Activated CD4-positive, alpha-beta T cell treated with anti-CD3 and anti-CD28 coated beads, Interleukin-2, amount 50 U/mL, for 4 hours (primary cell): ENCODE data around the gene ZNF557.

Experiments
- DNase-seq, 2 experiments: peaks; one replicate each; pipeline ENCODE4 v3.0.0-alpha.2; 2020

The ZNF557 gene

DNA sequence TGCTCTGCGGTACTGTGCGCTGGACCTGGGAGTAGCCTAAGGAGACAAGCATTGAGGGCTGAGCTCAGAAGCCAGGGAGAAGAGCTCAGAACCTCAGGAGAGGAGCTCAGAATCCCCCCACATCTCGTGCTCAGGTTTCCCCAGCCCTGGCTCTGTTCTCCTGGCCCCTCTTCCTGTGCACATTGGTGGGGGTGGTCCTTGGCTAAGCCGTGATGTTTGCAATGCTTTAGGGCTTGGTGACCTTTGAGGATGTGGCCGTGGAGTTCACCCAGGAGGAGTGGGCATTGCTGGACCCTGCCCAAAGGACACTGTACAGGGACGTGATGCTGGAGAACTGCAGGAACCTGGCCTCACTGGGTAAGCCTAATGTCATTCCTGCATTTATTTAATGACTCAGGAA lies 6.6 kb downstream of the ZNF557 start:
- DNase-seq: no peak

DNA sequence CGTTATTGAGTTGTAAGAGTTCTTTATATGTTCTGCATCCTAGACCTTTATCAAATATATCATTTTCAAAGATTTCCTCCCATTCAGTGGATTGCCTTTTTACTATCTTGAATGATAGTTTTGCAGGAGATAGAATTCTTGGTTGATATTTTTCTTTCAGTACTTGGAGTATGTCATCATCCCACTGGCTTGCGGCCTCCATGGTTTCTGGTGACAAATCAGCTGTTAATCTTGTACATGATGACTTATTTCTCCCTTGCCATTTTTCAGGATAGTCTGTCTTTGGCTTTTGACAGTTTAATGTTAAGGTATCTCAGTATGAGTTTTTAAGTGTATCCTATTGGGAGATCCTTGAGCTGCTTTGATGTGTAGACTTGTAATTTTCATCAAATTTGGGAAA lies 8.5 kb downstream of the ZNF557 start:
- DNase-seq: no peak

DNA sequence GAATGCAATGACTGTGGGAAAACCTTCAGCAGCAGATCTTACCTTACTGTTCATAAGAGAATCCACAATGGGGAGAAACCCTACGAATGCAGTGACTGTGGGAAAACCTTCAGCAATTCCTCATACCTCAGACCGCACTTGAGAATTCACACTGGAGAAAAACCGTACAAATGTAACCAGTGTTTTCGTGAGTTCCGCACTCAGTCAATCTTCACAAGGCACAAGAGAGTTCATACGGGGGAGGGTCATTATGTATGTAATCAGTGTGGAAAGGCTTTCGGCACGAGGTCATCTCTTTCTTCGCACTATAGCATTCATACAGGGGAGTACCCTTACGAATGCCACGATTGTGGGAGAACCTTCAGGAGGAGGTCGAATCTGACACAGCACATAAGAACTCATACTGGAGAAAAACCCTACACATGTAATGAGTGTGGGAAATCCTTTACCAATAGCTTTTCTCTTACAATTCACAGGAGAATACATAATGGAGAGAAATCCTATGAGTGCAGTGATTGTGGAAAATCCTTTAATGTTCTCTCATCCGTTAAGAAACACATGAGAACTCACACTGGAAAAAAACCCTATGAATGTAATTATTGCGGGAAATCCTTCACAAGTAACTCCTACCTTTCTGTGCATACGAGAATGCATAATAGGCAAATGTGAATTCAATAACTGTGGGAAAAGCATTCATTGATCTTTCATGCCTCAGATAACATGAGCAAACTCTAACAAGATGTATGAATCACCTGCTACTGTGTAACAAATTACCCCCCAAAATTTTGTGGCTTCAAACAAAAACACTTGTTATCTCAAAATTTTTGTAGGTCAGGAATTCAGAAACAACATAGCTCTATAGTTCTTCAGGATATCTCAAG lies 13.8 kb downstream of the ZNF557 start:
- DNase-seq: no peak

DNA sequence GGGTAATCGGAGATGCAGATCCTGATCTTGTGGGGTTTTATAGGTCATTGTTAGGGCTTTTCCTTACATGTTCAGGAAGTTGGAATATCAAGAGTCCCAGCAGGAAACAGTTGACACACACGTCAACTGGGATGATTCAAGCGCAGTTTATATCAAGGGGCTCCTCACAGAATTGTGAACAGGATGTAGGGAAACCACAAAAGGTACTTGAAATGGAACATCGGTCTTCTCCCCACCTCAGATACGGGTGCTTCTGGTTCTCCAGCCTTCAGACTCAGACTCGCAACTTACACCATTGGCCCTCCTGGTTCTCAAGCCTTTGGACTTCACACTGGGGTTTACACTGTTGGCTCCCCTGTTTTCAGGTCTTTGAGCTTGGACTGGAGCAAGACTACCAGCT lies 19.5 kb downstream of the ZNF557 start:
- DNase-seq: no peak

DNA sequence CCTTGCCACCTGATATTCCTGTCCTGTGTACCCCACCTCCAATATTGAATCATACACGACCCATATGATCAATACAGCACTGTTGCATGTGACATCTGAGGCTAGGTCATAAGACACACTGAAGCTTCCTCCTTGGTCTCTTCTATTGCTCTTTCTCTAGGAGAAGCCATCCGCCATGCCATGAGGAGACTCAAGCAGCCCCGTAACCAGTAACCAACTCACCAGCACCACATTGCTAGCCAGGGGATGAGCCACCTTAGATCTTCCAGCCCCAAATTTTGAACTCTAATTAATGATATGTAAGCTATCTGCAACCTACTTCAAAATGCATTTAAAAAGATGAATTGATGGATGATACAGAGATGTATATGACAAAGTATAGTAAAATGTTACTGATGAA lies 28.6 kb downstream of the ZNF557 start:
- no peak for DNase-seq

DNA sequence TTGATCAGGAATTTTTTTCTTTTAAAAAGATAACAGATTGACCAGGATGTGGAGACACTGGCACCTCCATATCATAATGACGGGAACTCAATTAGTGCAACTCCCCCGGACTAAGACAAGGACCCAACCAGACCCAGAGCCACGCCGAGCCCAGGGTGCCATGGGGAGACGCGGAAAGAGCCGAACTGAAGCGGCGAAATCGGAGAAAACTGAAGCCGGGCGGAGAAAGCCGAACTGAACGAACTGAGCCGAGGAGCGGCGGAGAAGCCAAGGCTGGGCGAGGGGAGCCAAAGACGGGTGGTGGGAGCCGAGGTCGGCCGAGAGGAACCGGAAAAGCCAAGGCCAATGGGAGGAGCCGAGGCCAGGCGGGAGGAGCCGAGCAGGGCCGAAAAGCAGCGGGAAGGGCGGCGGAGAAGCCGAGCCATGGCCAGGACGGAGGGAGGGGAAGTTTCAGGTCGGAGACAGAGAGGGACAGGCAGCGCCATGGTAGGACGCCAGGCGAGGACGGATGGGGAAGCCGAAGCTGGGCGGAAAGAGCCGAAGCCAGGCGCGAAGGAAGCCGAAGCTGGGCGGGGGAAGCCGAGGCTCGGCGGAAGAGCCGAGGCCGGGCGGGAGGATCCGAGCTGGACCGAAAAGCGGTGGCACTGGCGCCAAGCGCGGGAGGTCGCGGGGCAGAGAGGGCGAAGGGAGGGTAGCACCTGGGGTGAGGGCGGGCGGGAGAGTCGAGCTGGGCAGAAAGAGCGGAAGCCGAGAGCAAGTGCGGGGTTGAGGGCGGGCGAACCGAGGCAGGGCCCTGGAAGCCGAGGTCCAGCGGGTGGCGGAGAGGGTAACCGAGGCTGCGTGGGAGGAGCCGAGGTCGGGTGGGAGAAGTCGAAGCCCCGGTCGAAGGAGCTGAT lies 29.4 kb downstream of the ZNF557 start:
- DNase-seq: peak; percentile 81 to 82

DNA sequence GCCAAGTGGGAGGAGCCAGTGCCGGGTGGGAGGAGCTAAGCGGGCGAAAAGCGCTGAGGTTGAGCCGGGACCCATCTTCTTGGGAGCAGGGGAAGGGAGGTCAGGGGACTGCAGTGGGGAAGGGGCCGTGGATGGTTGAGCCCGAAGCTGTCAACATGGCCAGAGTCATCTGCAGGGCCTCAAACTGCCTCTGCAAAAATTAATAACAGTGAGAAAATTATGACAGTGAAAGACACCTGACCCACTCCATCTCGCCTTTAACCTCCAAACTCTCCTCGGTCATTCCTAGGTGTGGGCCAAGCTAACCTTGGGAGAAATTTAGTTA lies 30.1 kb downstream of the ZNF557 start:
- DNase-seq: peak; percentile 57 to 59

DNA sequence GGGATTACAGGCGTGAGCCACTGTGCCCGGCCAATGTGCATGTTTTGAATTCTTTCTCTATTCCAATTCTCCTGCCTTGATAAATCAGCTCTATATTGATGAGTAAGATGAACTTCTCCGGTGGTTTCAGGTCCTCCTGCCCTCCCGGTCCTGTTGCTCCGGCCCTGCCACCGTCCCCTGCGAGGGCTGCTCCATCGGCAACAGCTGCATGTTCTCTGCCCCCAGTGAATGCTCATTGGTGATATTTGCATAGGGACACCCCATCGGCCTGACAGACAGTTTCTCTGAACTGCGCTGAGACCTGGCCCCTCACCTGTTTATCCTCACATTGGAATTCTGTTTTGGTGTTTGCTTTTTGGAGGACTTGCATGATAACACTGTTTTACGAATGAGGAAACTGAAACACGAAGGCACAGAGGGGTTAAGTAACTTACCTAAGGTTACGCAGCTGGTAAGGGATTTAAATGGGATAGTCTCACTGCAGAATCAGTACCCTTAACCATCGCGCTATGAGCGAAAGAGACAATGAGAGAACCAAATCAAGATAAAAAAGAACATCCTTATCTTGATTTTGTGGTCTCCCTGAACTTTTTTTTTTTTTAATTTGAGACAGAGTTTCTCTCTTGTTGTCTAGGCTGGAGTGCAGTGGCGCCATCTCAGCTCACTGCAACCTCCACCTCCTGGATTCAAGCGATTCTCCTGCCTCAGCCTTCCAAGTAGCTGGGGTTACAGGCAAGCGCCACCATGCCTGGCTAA lies 32.2 kb downstream of the ZNF557 start:
- no peak for DNase-seq

DNA sequence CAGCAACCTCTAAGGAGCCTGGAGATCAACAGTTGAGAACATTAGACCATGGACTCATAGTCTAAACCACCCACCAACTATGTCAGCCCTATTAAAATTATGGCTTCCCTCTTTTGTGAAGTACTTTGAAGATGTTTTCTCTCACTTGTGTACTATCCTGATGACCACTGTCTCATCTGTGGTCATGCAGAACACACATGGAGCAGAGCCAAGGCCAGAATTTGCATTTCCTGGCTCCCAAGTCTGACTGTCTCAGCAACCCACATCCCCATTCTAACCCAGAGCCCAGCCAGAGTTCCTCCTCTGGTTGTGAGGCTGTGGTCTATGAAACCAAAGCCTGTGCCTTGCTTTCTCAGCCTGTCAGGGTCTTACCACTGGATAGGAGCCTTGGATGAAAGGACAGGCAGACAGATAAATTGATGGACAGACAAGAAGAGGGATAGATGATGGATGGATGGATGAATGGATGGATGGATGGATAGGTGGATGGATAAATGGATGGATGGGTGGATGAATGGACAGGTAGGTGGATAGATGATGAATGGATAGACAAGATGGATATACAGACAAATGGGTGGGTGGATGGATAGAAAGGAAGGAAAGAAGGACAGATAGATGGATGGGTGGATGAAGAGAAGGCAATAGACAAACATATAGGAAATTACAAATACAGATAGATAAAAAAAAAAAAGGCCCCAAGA lies 35.4 kb downstream of the ZNF557 start:
- no peak for DNase-seq

DNA sequence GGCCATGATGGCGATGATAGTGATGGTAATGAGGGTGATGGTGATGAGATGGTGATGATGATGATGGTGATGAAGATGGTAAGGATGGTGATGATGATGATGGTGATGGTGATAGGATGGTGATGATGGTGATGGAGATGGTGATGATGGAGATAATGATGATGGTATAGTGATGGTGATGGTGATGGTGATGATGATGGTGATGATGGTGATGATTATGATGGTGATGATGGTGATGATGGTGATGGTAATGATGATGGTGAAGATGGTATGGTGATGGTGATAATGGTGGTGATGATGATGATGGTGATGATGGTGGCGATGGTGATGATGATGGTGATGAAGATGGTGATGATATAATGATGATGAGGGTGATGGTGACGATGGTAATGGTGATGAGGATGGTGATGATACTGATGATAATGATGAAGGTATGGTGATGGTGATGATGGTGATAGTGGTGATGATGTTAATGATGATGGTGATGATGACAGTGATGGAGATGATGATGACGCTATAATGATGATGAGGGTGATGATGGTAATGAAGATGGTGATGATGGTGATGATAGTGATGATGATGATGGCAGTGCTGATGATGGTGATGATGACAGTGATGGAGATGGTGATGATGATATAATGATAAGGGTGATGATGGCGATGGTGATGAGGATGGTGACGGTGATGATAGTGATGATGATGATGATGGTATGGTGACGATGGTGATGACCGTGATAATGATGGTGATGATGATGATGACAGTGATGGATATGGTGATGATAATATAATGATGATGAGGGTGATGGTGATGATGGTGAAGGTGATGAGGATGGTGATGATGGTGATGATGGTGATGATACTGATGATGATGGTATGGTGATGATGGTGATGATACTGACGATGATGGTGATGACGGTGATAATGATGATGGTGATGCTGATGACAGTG lies 37.5 kb downstream of the ZNF557 start:
- DNase-seq: no peak

DNA sequence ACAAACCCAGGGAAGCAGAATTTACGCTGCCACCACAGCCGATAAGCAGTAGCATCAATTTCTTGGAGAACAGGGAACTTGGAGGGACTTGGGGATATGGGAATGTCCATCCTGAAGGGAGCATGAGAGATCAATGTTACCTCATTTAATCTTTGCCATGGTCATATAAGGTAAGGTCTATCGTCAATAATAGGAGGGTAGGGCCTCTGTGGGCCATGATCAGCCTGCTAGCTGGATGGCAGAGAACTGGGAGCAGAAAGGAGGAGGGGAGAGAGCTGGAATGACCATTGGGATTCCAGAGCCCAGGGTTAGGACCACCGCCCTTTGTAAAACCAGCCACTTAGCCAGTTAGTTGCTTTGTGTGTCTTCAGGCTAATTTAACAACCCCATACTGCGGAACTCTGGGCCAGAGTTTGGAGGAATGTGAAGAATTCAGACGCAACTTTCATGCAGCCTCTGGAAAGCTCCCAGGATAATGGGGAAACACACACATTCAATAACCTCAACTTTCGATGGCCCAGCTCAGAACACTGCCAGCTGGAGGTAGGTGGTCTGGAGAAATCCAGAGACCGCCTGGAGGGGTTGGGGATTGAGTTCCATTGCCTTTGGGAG lies 40.3 kb downstream of the ZNF557 start:
- DNase-seq: no peak

DNA sequence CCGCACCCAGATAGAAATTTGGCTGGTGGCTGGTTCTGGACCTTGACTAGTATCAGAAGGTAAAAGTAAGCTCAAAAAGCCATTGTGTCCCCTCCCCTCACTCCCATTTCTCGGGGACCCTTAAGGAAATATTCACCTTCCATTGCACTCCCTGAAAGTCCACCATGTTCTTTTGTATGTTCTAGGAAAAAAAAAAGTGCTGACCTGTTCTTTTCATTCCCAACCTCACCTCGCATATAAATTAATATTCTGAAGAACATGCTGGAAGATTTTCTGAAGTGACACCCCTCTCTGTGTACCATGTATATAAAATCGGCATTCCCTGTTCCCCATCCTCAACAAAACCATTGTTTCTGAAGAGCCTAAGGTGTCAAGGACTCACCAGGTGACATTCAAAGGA lies 43.2 kb downstream of the ZNF557 start:
- no peak for DNase-seq

DNA sequence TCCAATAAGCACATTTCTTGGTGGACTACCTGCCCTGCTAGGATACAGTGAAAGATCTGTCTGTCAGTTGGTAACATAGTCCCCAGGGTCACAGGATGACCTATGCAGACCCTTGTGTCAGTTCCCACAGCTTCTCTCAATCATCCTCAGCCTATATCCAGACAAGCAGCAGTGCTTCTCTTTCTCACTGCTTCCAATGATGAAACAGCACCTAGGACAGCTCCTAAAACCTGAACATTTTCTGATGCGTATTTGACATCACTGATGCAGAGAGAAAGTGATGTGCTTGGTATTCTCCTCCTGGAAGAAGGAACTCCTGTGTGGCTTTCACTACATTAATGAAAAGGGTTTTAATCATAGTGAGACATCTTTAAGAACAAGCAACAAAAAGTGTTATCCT lies 43.7 kb downstream of the ZNF557 start:
- no peak for DNase-seq

DNA sequence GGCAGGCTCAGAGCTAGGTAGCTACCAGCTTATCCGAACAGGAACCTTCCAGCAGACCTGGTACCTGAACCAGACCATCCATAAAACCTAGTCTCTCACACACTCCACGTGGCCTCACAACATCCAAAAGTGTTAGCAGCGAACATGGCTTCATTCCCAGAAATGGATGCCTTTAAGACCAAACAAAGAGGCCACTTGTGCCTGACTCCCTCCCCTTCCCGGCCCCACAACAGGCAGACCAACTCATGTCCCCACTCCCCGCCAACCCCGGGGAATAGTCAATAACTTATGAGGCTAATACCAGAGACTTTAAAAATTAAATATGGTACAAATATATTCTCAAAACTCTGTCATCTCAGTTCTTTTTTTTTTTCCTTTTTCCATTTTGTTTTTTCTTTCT lies 46.2 kb downstream of the ZNF557 start:
- no peak for DNase-seq

DNA sequence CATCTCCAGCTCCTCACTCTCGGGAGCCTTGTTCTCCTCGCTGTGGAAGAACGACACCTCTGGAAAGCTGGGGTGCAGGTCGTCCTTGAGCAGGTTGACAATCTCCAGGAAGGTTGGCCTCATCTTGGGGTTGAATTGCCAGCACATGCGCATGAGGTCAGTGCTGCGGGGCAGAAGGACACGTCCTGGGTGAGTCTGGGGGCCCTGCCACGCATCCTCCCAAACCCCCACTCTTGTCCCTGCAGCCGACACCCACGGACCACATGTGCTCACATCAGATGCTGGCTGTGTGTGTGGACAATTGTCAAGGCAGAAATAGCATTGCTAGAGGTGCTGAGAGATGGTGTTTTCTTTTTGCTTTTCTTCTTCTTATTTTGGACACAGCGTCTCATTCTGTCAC lies 47.7 kb downstream of the ZNF557 start:
- DNase-seq: no peak

DNA sequence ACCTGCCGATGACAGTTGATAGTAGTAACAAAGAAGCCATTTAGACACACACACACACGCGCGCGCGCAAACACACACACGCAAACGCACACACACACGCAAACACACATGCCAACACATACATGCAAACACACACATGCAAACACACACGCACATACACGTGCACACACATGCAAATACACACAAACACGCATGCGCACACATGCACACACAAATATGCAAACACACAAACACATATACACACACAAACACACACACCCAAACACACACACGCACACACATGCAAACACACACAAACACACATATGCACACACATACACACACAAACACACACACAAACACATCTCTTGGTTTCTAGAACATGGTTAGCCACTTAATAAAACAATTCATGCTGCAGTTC lies 50.1 kb downstream of the ZNF557 start:
- DNase-seq: no peak

DNA sequence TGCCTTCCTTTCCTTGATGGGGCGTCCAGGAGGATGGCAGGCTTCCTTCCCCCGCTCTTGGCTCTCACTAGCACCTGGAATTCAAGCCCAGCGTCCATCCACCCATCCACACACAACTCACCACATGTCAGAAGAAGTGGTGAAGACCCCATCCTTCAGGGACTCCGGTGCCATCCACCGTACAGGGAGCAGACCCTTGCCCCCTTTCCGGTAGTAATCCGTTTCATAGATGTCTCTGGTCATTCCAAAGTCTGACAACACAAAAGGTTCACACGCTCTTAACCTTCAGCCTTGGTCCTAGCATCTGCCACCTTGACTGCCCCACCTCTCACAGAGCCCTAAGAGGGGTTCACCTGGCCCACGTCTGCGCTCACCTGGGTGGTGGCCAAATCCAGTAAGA lies 51.0 kb downstream of the ZNF557 start:
- no peak for DNase-seq

DNA sequence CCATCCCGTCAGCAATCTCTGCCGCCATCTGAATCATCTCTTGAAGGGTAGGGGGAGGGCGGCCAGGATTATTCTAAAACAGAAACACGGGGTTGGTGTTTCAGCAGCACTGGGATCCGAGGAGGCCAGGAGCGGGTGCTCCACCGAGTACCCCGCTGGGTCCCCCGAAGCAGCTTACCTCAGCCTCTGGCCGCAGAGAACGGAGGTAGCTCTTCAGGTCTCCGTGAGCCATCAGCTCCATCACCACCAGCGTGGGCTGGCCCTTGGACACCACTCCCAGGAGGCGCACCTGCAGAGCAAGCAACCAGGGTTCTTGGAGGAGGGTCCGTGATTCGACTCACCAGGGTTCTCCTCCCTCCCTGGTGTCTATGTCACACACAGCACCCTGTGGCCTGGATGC lies 53.2 kb downstream of the ZNF557 start:
- DNase-seq: no peak

DNA sequence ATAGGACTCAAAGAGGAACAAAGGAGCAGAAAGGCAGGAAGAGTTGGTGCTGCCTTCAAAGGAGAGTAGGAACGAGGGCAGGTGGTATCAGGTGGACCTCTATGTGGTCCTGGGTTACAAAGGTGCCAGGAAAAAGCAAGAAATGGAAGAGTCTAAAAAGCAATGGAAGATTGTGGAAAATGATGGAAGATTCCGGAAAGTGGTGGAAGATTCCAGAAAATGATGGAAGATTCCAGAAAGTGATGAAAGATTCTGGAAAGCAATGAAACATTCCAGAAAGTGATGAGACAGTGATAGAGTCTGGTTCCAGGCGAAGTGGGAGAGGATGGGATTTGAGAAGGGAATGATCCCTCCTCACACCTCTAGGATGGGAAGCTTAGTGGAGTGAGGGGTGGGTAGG lies 55.3 kb downstream of the ZNF557 start:
- no peak for DNase-seq

DNA sequence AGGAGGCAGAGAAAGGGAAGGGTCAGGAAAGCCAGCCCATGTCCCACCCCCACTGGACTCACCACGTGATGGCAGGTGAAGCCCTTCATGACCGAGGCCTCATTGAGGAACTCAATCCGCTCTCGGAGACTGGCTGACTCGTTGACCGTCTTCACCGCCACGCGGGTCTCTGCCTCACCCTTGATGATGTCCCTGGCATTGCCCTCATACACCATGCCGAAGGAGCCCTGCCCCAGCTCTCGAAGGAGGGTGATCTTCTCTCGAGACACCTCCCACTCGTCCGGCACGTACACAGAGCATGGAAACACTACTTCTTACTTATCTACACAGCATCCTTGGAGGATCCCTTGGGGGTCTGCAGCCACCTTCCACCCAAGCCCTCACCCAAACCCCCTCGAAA lies 55.7 kb downstream of the ZNF557 start:
- DNase-seq: no peak

DNA sequence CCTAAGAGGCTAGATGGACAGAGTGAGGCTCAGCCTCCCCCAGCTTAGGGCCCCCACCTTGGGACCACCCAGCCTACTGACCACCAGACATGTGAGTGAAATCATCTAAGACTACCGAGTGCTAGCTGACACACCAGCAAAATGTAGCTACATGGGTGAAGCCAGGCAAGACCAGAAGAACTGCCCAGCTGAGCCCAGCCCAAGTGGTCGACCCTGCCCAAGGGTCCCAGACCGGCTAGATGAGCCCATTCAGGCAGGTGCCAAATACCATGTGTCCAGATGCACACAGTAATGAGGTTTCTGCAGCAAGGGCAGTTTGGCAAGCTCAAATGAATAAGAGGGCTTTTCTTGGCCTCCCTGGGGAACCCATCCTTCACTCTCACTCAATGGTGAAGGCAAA lies 56.6 kb downstream of the ZNF557 start:
- DNase-seq: no peak
